DOHH2 (cell line): ENCODE results near the gene GARNL3.

Source experiments
- H3F3A ChIP-seq: fragments of 200-600 bp; sonication (generic), shearing (Covaris generic); 2 replicates; pipeline ENCODE4 v1.6.0; 2016; ENCODE audit warnings: antibody characterized with exemption, mild to moderate bottlenecking; ENCODE audit not compliant: control insufficient read depth, insufficient read depth
- H3K27ac ChIP-seq: fragments of 200-600 bp; sonication (generic); 2 replicates; pipeline ENCODE4 v1.5.1; 2014; ENCODE audit warnings: low read depth, mild to moderate bottlenecking, low read length, moderate library complexity
- H3K27me3 ChIP-seq: fragments of 200-600 bp; sonication (generic); 2 replicates; pipeline ENCODE4 v1.6.1; 2014; ENCODE audit warnings: mild to moderate bottlenecking, low read length, mixed read lengths; ENCODE audit not compliant: control insufficient read depth
- H3K36me3 ChIP-seq: fragments of 200-600 bp; sonication (generic); 2 replicates; pipeline ENCODE4 v1.6.1; 2014; ENCODE audit warnings: mild to moderate bottlenecking, low read length, moderate library complexity, mixed read lengths; ENCODE audit not compliant: control insufficient read depth
- H3K4me1 ChIP-seq: fragments of 200-600 bp; sonication (generic); 2 replicates; pipeline ENCODE4 v1.6.1; 2014; ENCODE audit warnings: mild to moderate bottlenecking, low read length, mixed read lengths; ENCODE audit not compliant: control insufficient read depth
- H3K4me2 ChIP-seq: fragments of 200-600 bp; sonication (generic); 2 replicates; pipeline ENCODE4 v1.6.0; 2014; ENCODE audit warnings: mild to moderate bottlenecking, low read length, moderate library complexity
- H3K4me3 ChIP-seq: fragments of 200-600 bp; sonication (generic); 2 replicates; pipeline ENCODE4 v1.5.1; 2014; ENCODE audit warnings: mild to moderate bottlenecking, low read length, mixed read lengths
- H3K79me2 ChIP-seq: fragments of 200-600 bp; sonication (generic); 2 replicates; pipeline ENCODE4 v1.6.1; 2014; ENCODE audit warnings: mild to moderate bottlenecking, low read length, mixed read lengths; ENCODE audit not compliant: control insufficient read depth
- H3K9me2 ChIP-seq: fragments of 200-600 bp; sonication (generic); replicated peaks from 2 replicates; pipeline ENCODE4 v1.6.1; 2014; ENCODE audit warnings: mild to moderate bottlenecking, low read length, mixed read lengths; ENCODE audit not compliant: control insufficient read depth
- H3K9me3 ChIP-seq: fragments of 200-600 bp; sonication (generic); 2 replicates; pipeline ENCODE4 v1.6.1; 2014; ENCODE audit warnings: antibody characterized with exemption, low read length, mixed read lengths; ENCODE audit not compliant: control insufficient read depth, insufficient read depth
- H4K20me1 ChIP-seq: fragments of 200-600 bp; sonication (generic); 2 replicates; pipeline ENCODE4 v1.6.0; 2014; ENCODE audit warnings: low read depth, mild to moderate bottlenecking, antibody characterized with exemption, low read length, moderate library complexity; ENCODE audit not compliant: control insufficient read depth, insufficient read depth
- CTCF ChIP-seq: fragments of 200-600 bp; sonication (generic); IDR thresholded peaks from one replicate; pipeline ENCODE4 v1.5.1; 2014; ENCODE audit warnings: antibody characterized with exemption, mild to moderate bottlenecking, low read depth, low read length; ENCODE audit not compliant: poor library complexity, severe bottlenecking
- EZH2phosphoT487 ChIP-seq: fragments of 200-600 bp; sonication (generic); IDR thresholded peaks from 2 replicates; pipeline ENCODE4 v1.6.1; 2017; ENCODE audit warnings: borderline replicate concordance, mild to moderate bottlenecking, antibody characterized with exemption, low read length, moderate library complexity, mixed read lengths

Gene GARNL3

GRCh38 chr9:127369428-127369827 is 104.9 kb downstream of the GARNL3 start:
- Histone ChIP-seq H3K9me2 (no peaks in the 10 kb centered on the region), H3K4me3 (no peak overlapping the region), H3K27ac (no peak overlapping the region), H3K36me3 (no peaks in the 10 kb centered on the region), H3F3A (no peaks in the 10 kb centered on the region), H3K9me3 (no peaks in the 10 kb centered on the region), H3K27me3 (no peaks in the 10 kb centered on the region; the same call in 1 of the 2 replicates), H4K20me1 (no peaks in the 10 kb centered on the region), H3K79me2 (no peaks in the 10 kb centered on the region), H3K4me1 (no peaks in the 10 kb centered on the region), H3K4me2 (no peak overlapping the region)
- no peak for TF ChIP-seq CTCF
- no peak for TF ChIP-seq EZH2phosphoT487

DNA sequence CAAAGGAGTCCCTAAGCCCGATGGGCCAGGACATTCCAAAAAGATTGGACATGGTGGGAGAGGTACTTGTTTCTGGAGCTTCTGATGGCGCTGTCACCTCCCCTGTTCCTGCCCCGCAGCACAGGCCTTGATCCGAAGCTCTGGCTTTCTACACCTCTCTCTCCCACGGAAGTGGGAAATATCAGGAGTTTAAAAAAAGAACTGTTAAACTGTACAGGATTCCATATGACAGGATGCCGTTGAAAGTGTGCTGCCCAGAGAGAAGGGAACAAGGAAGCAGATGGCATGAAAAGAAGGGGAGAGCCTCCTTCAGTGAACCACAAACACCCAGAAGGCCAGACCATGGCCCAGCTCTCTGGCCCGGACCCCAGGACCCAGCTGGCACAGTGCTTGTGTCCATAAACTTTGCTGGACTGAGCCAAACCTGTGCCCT is 105.6 kb downstream of the GARNL3 start:
- Histone ChIP-seq H3K4me2 (no peak overlapping the region), H3K36me3 (no peaks in the 10 kb centered on the region), H3K9me2 (no peaks in the 10 kb centered on the region), H4K20me1 (no peaks in the 10 kb centered on the region), H3F3A (no peaks in the 10 kb centered on the region), H3K4me1 (no peaks in the 10 kb centered on the region), H3K4me3 (no peak overlapping the region), H3K9me3 (no peaks in the 10 kb centered on the region), H3K79me2 (no peaks in the 10 kb centered on the region), H3K27ac (no peak overlapping the region), H3K27me3 (no peaks in the 10 kb centered on the region; the same call in 1 of the 2 replicates)
- TF ChIP-seq EZH2phosphoT487: no peak
- TF ChIP-seq CTCF: no peak

GRCh38 chr9:127370672-127371648 is 106.4 kb downstream of the GARNL3 start:
- Histone ChIP-seq H3K27ac (no peak overlapping the region), H3K4me1 (no peaks in the 10 kb centered on the region), H3K4me3 (no peak overlapping the region), H3K27me3 (no peaks in the 10 kb centered on the region; the same call in 1 of the 2 replicates), H4K20me1 (no peaks in the 10 kb centered on the region), H3K9me2 (no peaks in the 10 kb centered on the region), H3K79me2 (no peaks in the 10 kb centered on the region), H3K9me3 (no peaks in the 10 kb centered on the region), H3F3A (no peaks in the 10 kb centered on the region), H3K4me2 (no peak overlapping the region), H3K36me3 (no peaks in the 10 kb centered on the region)
- TF ChIP-seq CTCF (no peak), EZH2phosphoT487 (no peak)
